K562 (cell line): ENCODE measurements around the gene CD300H. TPM values are rescaled to one million over a fixed set of nuclear protein-coding genes. Genes with fewer than 3 reads are reported as not detected.

Source experiments
- CREB1 ChIP-seq, 2 experiments: sonication (generic) in 1 of 2; formaldehyde crosslinking in 1 of 2; IDR thresholded peaks; 2 replicates each; pipeline versions ENCODE4 v1.6.1 to v1.8.0; 2012 to 2022; ENCODE audit warnings: inconsistent platforms in 1 of 2, mild to moderate bottlenecking in 1 of 2, missing genetic modification reagents in 1 of 2, moderate library complexity in 1 of 2
- HNRNPLL ChIP-seq: fragments of 200-400 bp; formaldehyde crosslinking; IDR thresholded peaks from 2 replicates; pipeline ENCODE4 v1.6.1; 2017; ENCODE audit warnings: low read length, low read depth, mild to moderate bottlenecking; ENCODE audit not compliant: poor library complexity, severe bottlenecking
- MAZ ChIP-seq, 2 experiments: fragments of 450-650 bp in 1 of 2; sonication (generic) in 1 of 2; formaldehyde crosslinking; IDR thresholded peaks in 1 of 2; conservative IDR thresholded peaks in 1 of 2; 2 replicates each; pipeline versions ENCODE4 v1.4.0 to v1.5.0; 2020; ENCODE audit warnings: mild to moderate bottlenecking in 1 of 2, missing genetic modification reagents in 1 of 2
- PHB ChIP-seq: fragments of 250-450 bp; sonication (Bioruptor Pico); IDR thresholded peaks from 2 replicates; pipeline ENCODE4 v1.5.0; 2021
- TFE3 ChIP-seq: fragments of 450-650 bp; formaldehyde crosslinking; IDR thresholded peaks from 2 replicates; pipeline ENCODE4 v1.4.0; 2020; ENCODE audit warnings: mild to moderate bottlenecking, mixed read lengths
- ZBTB43 ChIP-seq: sonication (generic); formaldehyde crosslinking; IDR thresholded peaks from 2 replicates; pipeline ENCODE4 v1.8.0; 2023; ENCODE audit warnings: mild to moderate bottlenecking, missing genetic modification reagents
- polyA plus RNA-seq, 8 experiments: library from polyadenylated mRNA; depleted of rRNA in 4 of 8; stranded (reverse) in 5 of 8; unstranded in 3 of 8; fragments of >200 nt; fragmentation: Nextera tagmentation in 2 of 8; fragmentation: Illumina TruSeq in 1 of 8; extraction: Ambion mirVana in 2 of 8; extraction: Trizol in 1 of 8; gene quantifications; 2 replicates each; pipeline versions ENCODE4 v1.2.1 to v1.2.3, GENCODE V29; 2011 to 2014; ENCODE audit warnings: inconsistent platforms in 1 of 8, missing spikeins in 1 of 8
- total RNA-seq, 7 experiments: library from RNA; depleted of rRNA in 6 of 7; stranded (reverse); fragments of >200 nt in 6 of 7; fragmentation: Illumina TruSeq in 2 of 7; extraction: Trizol in 2 of 7; gene quantifications; 2 replicates each; pipeline versions ENCODE4 v1.2.1 to v1.2.3, GENCODE V29; 2011 to 2021; ENCODE audit warnings: low replicate concordance in 1 of 7
- TF ChIP-seq, protein P1 (sequence below): sonication (generic); formaldehyde crosslinking; IDR thresholded peaks from 2 replicates; pipeline ENCODE4 v1.8.0; 2022; ENCODE audit warnings: mild to moderate bottlenecking, missing genetic modification reagents, borderline replicate concordance
- TF ChIP-seq, protein P2 (sequence below): fragments of 250-450 bp; sonication (Bioruptor Pico); IDR thresholded peaks from 2 replicates; pipeline ENCODE4 v1.9.0; 2021; ENCODE audit warnings: mild to moderate bottlenecking

The CD300H gene
- total and polyA plus RNA-seq, 9 of the 15 experiments (the other 6 are each of a cell fraction or from before 2014, with no cell fraction given), result not detected

DNA sequence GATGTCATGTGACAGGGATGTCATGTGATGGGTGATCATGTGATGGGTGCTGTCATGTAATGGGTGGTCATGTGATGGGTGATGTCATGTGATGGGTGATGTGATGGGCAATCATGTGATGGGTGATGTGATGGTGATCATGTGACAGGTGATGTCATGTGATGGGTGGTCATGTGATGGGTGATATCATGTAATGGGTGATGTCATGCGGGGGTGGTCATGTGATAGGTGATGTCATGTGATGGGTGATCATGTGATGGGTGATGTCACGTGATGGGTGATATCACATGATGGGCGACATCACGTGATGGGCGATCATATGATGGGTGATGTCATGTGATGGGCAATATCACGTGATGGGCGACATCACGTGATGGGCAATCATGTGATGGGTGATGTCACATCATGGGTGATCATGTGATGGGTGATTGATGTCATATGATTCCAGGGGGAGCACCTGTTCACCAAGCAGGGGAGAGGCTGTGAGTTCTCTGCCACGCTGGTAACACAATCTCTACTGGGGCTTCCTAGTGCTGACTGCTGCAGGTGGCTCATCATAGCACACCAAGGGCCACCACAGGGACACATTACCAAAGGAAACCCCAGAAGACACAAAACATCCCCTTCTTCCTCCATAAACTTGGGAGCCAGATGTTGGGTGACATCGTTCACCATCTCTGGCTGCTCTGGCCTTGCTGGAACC lies 52.5 kb downstream of the CD300H start (continued):
- TF ChIP-seq ZBTB43 (CRISPR knock-in tag) (no peak), PHB (no peak), CREB1 (IDR thresholded peaks at IDR 0.05) (peak; percentile 73; the same call in 1 of the 2 replicates), CREB1 (CRISPR knock-in tag; IDR thresholded peaks at IDR 0.05) (peak; percentile 94), HNRNPLL (no peak), MAZ (CRISPR knock-in tag; conservative IDR thresholded peaks at IDR 0.05 in 1 of 2, IDR thresholded peaks at IDR 0.05 in 1 of 2) (peak in 1 of 2 experiments; percentile 63; a peak in 2 of 4 replicates), TFE3 (CRISPR knock-in tag) (peak; percentile 99)
- TF ChIP-seq, protein P1, sequence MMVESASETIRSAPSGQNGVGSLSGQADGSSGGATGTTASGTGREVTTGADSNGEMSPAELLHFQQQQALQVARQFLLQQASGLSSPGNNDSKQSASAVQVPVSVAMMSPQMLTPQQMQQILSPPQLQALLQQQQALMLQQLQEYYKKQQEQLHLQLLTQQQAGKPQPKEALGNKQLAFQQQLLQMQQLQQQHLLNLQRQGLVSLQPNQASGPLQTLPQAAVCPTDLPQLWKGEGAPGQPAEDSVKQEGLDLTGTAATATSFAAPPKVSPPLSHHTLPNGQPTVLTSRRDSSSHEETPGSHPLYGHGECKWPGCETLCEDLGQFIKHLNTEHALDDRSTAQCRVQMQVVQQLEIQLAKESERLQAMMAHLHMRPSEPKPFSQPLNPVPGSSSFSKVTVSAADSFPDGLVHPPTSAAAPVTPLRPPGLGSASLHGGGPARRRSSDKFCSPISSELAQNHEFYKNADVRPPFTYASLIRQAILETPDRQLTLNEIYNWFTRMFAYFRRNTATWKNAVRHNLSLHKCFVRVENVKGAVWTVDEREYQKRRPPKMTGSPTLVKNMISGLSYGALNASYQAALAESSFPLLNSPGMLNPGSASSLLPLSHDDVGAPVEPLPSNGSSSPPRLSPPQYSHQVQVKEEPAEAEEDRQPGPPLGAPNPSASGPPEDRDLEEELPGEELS, result peak; percentile 76; the same call in 1 of the 2 replicates
- TF ChIP-seq, protein P2, sequence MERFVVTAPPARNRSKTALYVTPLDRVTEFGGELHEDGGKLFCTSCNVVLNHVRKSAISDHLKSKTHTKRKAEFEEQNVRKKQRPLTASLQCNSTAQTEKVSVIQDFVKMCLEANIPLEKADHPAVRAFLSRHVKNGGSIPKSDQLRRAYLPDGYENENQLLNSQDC (CRISPR knock-in tag), result no peak
- TF ChIP-seq, all 486 proteins: peak for 109
